MV-4-11 (cell line): ENCODE data around the gene CCL23.
"Not testable (repeated sequence)": the region's sequence is repeated elsewhere in the genome, so short reads cannot be mapped to it uniquely, and the experiment has no call there.

ENCODE experiments used
- DNase-seq: peaks from one replicate; lab custom pipeline; 2025; lab: John Stamatoyannopoulos, UW

The CCL23 gene

GRCh38 chr17:36017799-36018198 is at the start of gene CCL23:
TSS of gene CCL23 (minus strand) at chr17:36017972. CDS start at chr17:36017897, 75 bp downstream.
- peak; percentile 91 for DNase-seq

GRCh38 chr17:36066365-36066985 is 48.7 kb upstream of the CCL23 start:
- DNase-seq = peak; percentile 30

GRCh38 chr17:36063786-36064541 is 46.2 kb upstream of the CCL23 start, which contains the start of gene CCL18:
TSS of gene CCL18 (plus strand) at chr17:36064272. CDS start at chr17:36064343, 71 bp downstream.
- DNase-seq = no peak

- DNase-seq = no peak
These were observed 43.0 kb upstream of the CCL23 start for GRCh38 chr17:36060816-36061215.

- DNase-seq = peak; percentile 10
These were observed 41.6 kb upstream of the CCL23 start for GRCh38 chr17:36059406-36059805.

- peak; percentile 48 for DNase-seq
These were observed 40.1 kb upstream of the CCL23 start for GRCh38 chr17:36057911-36058310.

- DNase-seq = no peak
These were observed 38.2 kb upstream of the CCL23 start for GRCh38 chr17:36055921-36056520.

GRCh38 chr17:36055171-36055570 is 37.4 kb upstream of the CCL23 start:
- no peak for DNase-seq

GRCh38 chr17:36049643-36050042 is 31.9 kb upstream of the CCL23 start:
- no peak for DNase-seq

- no peak for DNase-seq
These were observed 30.3 kb upstream of the CCL23 start for GRCh38 chr17:36048066-36048465.

GRCh38 chr17:36036235-36036634 is 18.5 kb upstream of the CCL23 start:
- peak; percentile 95 for DNase-seq

- peak; percentile 97 for DNase-seq
These were observed 16.4 kb upstream of the CCL23 start for GRCh38 chr17:36034127-36034526.

GRCh38 chr17:36030956-36031355 is 13.2 kb upstream of the CCL23 start:
- DNase-seq = peak; percentile 25

GRCh38 chr17:36027761-36028160 is 10.0 kb upstream of the CCL23 start:
- no peak for DNase-seq

GRCh38 chr17:36024106-36024869 is 6.5 kb upstream of the CCL23 start:
- DNase-seq = peak; percentile 37

GRCh38 chr17:36019423-36019822 is 1.7 kb upstream of the CCL23 start:
- no peak for DNase-seq

GRCh38 chr17:36016555-36016954 is 1.2 kb downstream of the CCL23 start:
- no peak for DNase-seq

GRCh38 chr17:36015895-36016294 is 1.9 kb downstream of the CCL23 start:
- not testable (repeated sequence) for DNase-seq

GRCh38 chr17:36014946-36015345 is 2.8 kb downstream of the CCL23 start:
- DNase-seq = peak; percentile 34

- peak; percentile 38 for DNase-seq
These were observed 6.6 kb downstream of the CCL23 start for GRCh38 chr17:36011201-36011600.

- DNase-seq = peak; percentile 42
These were observed 8.6 kb downstream of the CCL23 start for GRCh38 chr17:36008998-36009665.
